A549 (cell line): Measurements from ENCODE around the gene GNA12. TPM values are rescaled to one million over a fixed set of nuclear protein-coding genes. Genes with fewer than 3 reads are reported as not detected.

ENCODE experiments used
- ATAC-seq, 2 experiments: fragments of 200-7000 bp in 1 of 2; fragments of >200 bp in 1 of 2; cut with Nextera tagmentation in 1 of 2; cut with Tn5 transposase in 1 of 2; 3 replicates each; pipeline versions ENCODE4 v1.8.0 to v1.9.1; 2018 to 2020; ENCODE audit warnings: mild to moderate bottlenecking in 1 of 2, moderate library complexity in 1 of 2
- CTCF ChIA-PET: fragments of 300-600 bp; sonication (Branson Sonifier 250); formaldehyde crosslinking; extraction: SDS; loops from one replicate; lab custom pipeline; 2021; ENCODE audit warnings: antibody characterized with exemption, inconsistent platforms; lab: Yijun Ruan, JAX
- POLR2A ChIA-PET: fragments of 350-600 bp; formaldehyde crosslinking; extraction: SDS; loops from one replicate; lab custom pipeline; 2021; ENCODE audit warnings: antibody characterized with exemption, inconsistent platforms; lab: Yijun Ruan, JAX
- DNase-seq, 2 experiments: peaks; one replicate each; pipeline versions ENCODE4 v3.0.0 to v3.0.0-alpha.2; 2011 to 2016; ENCODE audit warnings: low read depth in 1 of 2, low spot score in 1 of 2
- FAIRE-seq: peaks from 2 replicates; lab custom pipeline; 2011; peaks lifted over from hg19 to GRCh38; lab: Jason Lieb, UNC
- H3K27ac ChIP-seq, 2 experiments: fragments of >200 bp; sonication (Bioruptor Twin); formaldehyde crosslinking; 3 replicates each; pipeline ENCODE4 v1.5.1; 2016 to 2017
- H3K4me1 ChIP-seq: fragments of >200 bp; sonication (Bioruptor Twin); formaldehyde crosslinking; 3 replicates; pipeline ENCODE4 v1.6.1; 2016
- H3K4me2 ChIP-seq: fragments of >200 bp; sonication (Bioruptor Twin); formaldehyde crosslinking; 3 replicates; pipeline ENCODE4 v1.6.1; 2016
- H3K4me3 ChIP-seq: fragments of >200 bp; sonication (Bioruptor Twin); formaldehyde crosslinking; 3 replicates; pipeline ENCODE4 v1.5.1; 2016
- H3K9me3 ChIP-seq: fragments of >200 bp; sonication (Bioruptor Twin); formaldehyde crosslinking; 3 replicates; pipeline ENCODE4 v1.6.1; 2016
- CEBPB ChIP-seq, 2 experiments: fragments of >200 bp in 1 of 2; sonication (Bioruptor Twin) in 1 of 2; formaldehyde crosslinking in 1 of 2; IDR thresholded peaks; 2 replicates each; pipeline ENCODE4 v1.6.1; 2012 to 2016
- CTCF ChIP-seq: fragments of >200 bp; sonication (Bioruptor Twin); formaldehyde crosslinking; IDR thresholded peaks from 3 replicates; pipeline ENCODE4 v1.5.1; 2016
- E2F6 ChIP-seq: IDR thresholded peaks from 2 replicates; pipeline ENCODE4 v1.6.1; 2012; ENCODE audit warnings: low read depth, borderline replicate concordance
- EHMT2 ChIP-seq: fragments of 200-600 bp; sonication (generic); IDR thresholded peaks from 2 replicates; pipeline ENCODE4 v1.6.1; 2016; ENCODE audit warnings: antibody characterized with exemption, low read depth, mild to moderate bottlenecking, moderate library complexity
- EP300 ChIP-seq, 2 experiments: fragments of >200 bp; sonication (Bioruptor Twin); formaldehyde crosslinking; IDR thresholded peaks; 2 replicates in 1 of 2; 3 replicates in 1 of 2; pipeline ENCODE4 v1.6.1; 2016 to 2017
- ESRRA ChIP-seq: fragments of 150-350 bp; IDR thresholded peaks from 2 replicates; pipeline ENCODE4 v1.6.1; 2014; ENCODE audit warnings: mild to moderate bottlenecking, low read length, borderline replicate concordance
- FOXS1 ChIP-seq: fragments of 250-450 bp; sonication (Bioruptor Pico); IDR thresholded peaks from 2 replicates; pipeline ENCODE4 v1.5.0; 2020; ENCODE audit warnings: mild to moderate bottlenecking, moderate library complexity
- GATA3 ChIP-seq: IDR thresholded peaks from 2 replicates; pipeline ENCODE4 v1.6.1; 2012; ENCODE audit warnings: borderline replicate concordance
- HMGXB4 ChIP-seq: fragments of 250-450 bp; sonication (Bioruptor Pico); IDR thresholded peaks from 2 replicates; pipeline ENCODE4 v1.5.0; 2021; ENCODE audit warnings: mild to moderate bottlenecking, moderate library complexity, borderline replicate concordance
- JUN ChIP-seq, 2 experiments: fragments of >200 bp; sonication (Bioruptor Twin); formaldehyde crosslinking; IDR thresholded peaks; 2 replicates in 1 of 2; 3 replicates in 1 of 2; pipeline ENCODE4 v1.6.1; 2016 to 2017
- JUNB ChIP-seq: fragments of >200 bp; sonication (Bioruptor Twin); formaldehyde crosslinking; IDR thresholded peaks from 2 replicates; pipeline ENCODE4 v1.6.1; 2016
- KDM1A ChIP-seq: fragments of 200-600 bp; sonication (generic); IDR thresholded peaks from 2 replicates; pipeline ENCODE4 v1.6.1; 2016; ENCODE audit warnings: low read depth, mild to moderate bottlenecking
- KDM5A ChIP-seq: fragments of 200-600 bp; sonication (generic); IDR thresholded peaks from 2 replicates; pipeline ENCODE4 v1.6.1; 2016; ENCODE audit warnings: antibody characterized with exemption, mild to moderate bottlenecking
- MYC ChIP-seq: IDR thresholded peaks from 2 replicates; pipeline ENCODE4 v1.6.1; 2012; ENCODE audit warnings: mild to moderate bottlenecking, inconsistent platforms, low read length, improper control_type of control experiment, borderline replicate concordance
- NFE2L2 ChIP-seq: fragments of 150-350 bp; conservative IDR thresholded peaks from 2 replicates; pipeline ENCODE4 v1.6.1; 2014; ENCODE audit warnings: low read length
- REST ChIP-seq: fragments of 200-600 bp; sonication (generic); IDR thresholded peaks from 2 replicates; pipeline ENCODE4 v1.6.1; 2016; ENCODE audit warnings: antibody characterized with exemption, mild to moderate bottlenecking, moderate library complexity
- RNF2 ChIP-seq: fragments of 200-600 bp; sonication (generic); IDR thresholded peaks from 2 replicates; pipeline ENCODE4 v1.6.1; 2016; ENCODE audit warnings: low read depth, mild to moderate bottlenecking, antibody characterized with exemption, moderate library complexity, borderline replicate concordance
- TFCP2L1 ChIP-seq: fragments of 250-450 bp; sonication (Bioruptor Pico); IDR thresholded peaks from 2 replicates; pipeline ENCODE4 v1.5.0; 2021; ENCODE audit warnings: mild to moderate bottlenecking
- ZSCAN20 ChIP-seq: fragments of 250-450 bp; sonication (Bioruptor Pico); IDR thresholded peaks from 2 replicates; pipeline ENCODE4 v1.8.0; 2022; ENCODE audit warnings: mild to moderate bottlenecking, moderate library complexity
- WGBS: methylation state at CpG from one replicate; pipeline ENCODE4 v1.1.6; 2017; ENCODE audit errors: missing lambda C conversion rate; 5-methylcytosine and 5-hydroxymethylcytosine counted together
- polyA plus RNA-seq, 4 experiments: library from polyadenylated mRNA; depleted of rRNA in 3 of 4; stranded (reverse); fragments of >200 nt; fragmentation: RNase III in 1 of 4; extraction: RNeasy Plus Mini Kit Qiagen cat#74134 plus additional on column Dnase treatment in 1 of 4; gene quantifications; 2 replicates in 3 of 4; 3 replicates in 1 of 4; pipeline ENCODE4 v1.2.3, GENCODE V29; 2011 to 2017

The GNA12 gene
- polyA plus RNA-seq, 2 of the 4 experiments (the other 2 are of a cell fraction): 33.0 to 43.7 TPM

- Histone ChIP-seq H3K27ac (no peak overlapping the region), H3K4me3 (no peak overlapping the region), H3K4me1 (peaks cover 10% of the 10 kb centered on the region; the same call in 1 of the 3 replicates), H3K4me2 (no peak overlapping the region), H3K9me3 (no peaks in the 10 kb centered on the region)
- ChIA-PET CTCF (interaction anchor here (1.0 kb wide), 1 partner anchor 11 kb away, joined by 3 read pairs; no protein-coding TSS in a partner anchor), POLR2A (no interaction called here)
- TF ChIP-seq MYC: no peak
- FAIRE-seq: no peak
- no peak for ATAC-seq
- 83% methylated on average over 6 of the region's 6 CpGs for WGBS
- no peak for DNase-seq
Observed at GRCh38 chr7:2774280-2774679, 69.8 kb downstream of the GNA12 start.

GRCh38 chr7:2773608-2774007, 70.5 kb downstream of the GNA12 start:
- no peak for ATAC-seq
- TF ChIP-seq TFCP2L1 (CRISPR knock-in tag) (no peak), EP300 (IDR thresholded peaks at IDR 0.05) (no peak)
- H3K4me1 ChIP-seq: peaks cover 3% of the 10 kb centered on the region; the same call in 1 of the 3 replicates
- H3K4me3 ChIP-seq: no peak overlapping the region
- 94% methylated on average over 11 of the region's 11 CpGs for WGBS
- no peaks in the 10 kb centered on the region for H3K9me3 ChIP-seq
- POLR2A ChIA-PET: no interaction called here
- DNase-seq: no peak
- no peak overlapping the region for H3K27ac ChIP-seq
- no peak overlapping the region for H3K4me2 ChIP-seq
- CTCF ChIA-PET: interaction anchor here (1.0 kb wide), 1 partner anchor 10 kb away, joined by 3 read pairs; no protein-coding TSS in a partner anchor
- FAIRE-seq: no peak

- ChIA-PET CTCF (interaction anchor here (1.7 to 2.9 kb wide), 3 partner anchors 12 to 90 kb away, joined by 5 to 10 read pairs (median 6); no protein-coding TSS in a partner anchor), POLR2A (no interaction called here)
- no peak for DNase-seq
- no peak overlapping the region for H3K27ac ChIP-seq
- no peaks in the 10 kb centered on the region for H3K9me3 ChIP-seq
- 95% methylated on average over 6 of the region's 6 CpGs for WGBS
- no peak overlapping the region for H3K4me2 ChIP-seq
- TF ChIP-seq RNF2 (no peak), JUN (IDR thresholded peaks at IDR 0.05) (no peak), E2F6 (no peak), REST (no peak), JUNB (no peak), ESRRA (no peak), MYC (no peak), CEBPB (IDR thresholded peaks at IDR 0.05) (no peak), EHMT2 (no peak), HMGXB4 (CRISPR knock-in tag) (no peak), KDM1A (no peak), CTCF (no peak), NFE2L2 (no peak), FOXS1 (CRISPR knock-in tag) (no peak), GATA3 (no peak), KDM5A (no peak), ZSCAN20 (CRISPR knock-in tag) (no peak)
- no peak for FAIRE-seq
- H3K4me3 ChIP-seq: no peak overlapping the region
- no peaks in the 10 kb centered on the region for H3K4me1 ChIP-seq
- ATAC-seq: no peak
Observed at GRCh38 chr7:2771274-2771731, 72.8 kb downstream of the GNA12 start.
